IMR-90 (cell line): Measurements from ENCODE around the gene CD6. TPM values are rescaled to one million over a fixed set of nuclear protein-coding genes. Genes with fewer than 3 reads are reported as not detected.

Source experiments
- ATAC-seq: fragments of 200-7000 bp; cut with Tn5 transposase; 2 replicates; pipeline ENCODE4 v1.9.1; 2020; ENCODE audit warnings: low read depth, mild to moderate bottlenecking, moderate library complexity
- BruUV-seq: library from RNA; stranded (reverse); fragments of 400-500 nt; replicated peaks from 2 replicates; lab custom pipeline; 2021; lab: Mats Ljungman, UMichigan
- CTCF ChIA-PET: fragments of 300-600 bp; formaldehyde crosslinking; extraction: SDS; loops from one replicate; lab custom pipeline; 2021; ENCODE audit warnings: antibody characterized with exemption; lab: Yijun Ruan, JAX
- POLR2A ChIA-PET: fragments of 300-600 bp; sonication (Branson Sonifier 250); formaldehyde crosslinking; loops from one replicate; lab custom pipeline; 2022; ENCODE audit warnings: antibody characterized with exemption; ENCODE audit not compliant: unreplicated experiment; lab: Charles Lee
- DNase-seq: peaks from one replicate; pipeline ENCODE4 v3.0.0; 2013
- H2AFZ ChIP-seq: replicated peaks from 2 replicates; pipeline ENCODE3; 2013; ENCODE audit warnings: low read length, mild to moderate bottlenecking; ENCODE audit not compliant: poor library complexity
- H2AK5ac ChIP-seq: 2 replicates; pipeline ENCODE4 v1.6.1; 2013; ENCODE audit warnings: low read depth, low read length, inconsistent platforms
- H2AK9ac ChIP-seq: replicated peaks from 2 replicates; pipeline ENCODE3; 2013; ENCODE audit warnings: mild to moderate bottlenecking, low read depth, low read length, moderate library complexity; ENCODE audit not compliant: poor library complexity
- H2BK120ac ChIP-seq: 2 replicates; pipeline ENCODE4 v1.6.1; 2013; ENCODE audit warnings: low read depth, low read length, inconsistent platforms
- H2BK15ac ChIP-seq: 3 replicates; pipeline ENCODE4 v1.6.1; 2013; ENCODE audit warnings: low read depth, low read length, inconsistent platforms
- H2BK20ac ChIP-seq: 2 replicates; pipeline ENCODE4 v1.6.1; 2013; ENCODE audit warnings: low read depth, mild to moderate bottlenecking, inconsistent platforms, low read length, moderate library complexity
- H2BK5ac ChIP-seq: 2 replicates; pipeline ENCODE4 v1.6.1; 2013; ENCODE audit warnings: mild to moderate bottlenecking, low read depth, low read length, inconsistent platforms; ENCODE audit not compliant: poor library complexity, severe bottlenecking
- H3K14ac ChIP-seq: replicated peaks from 2 replicates; pipeline ENCODE4 v1.6.1; 2013; ENCODE audit warnings: low read depth, low read length, inconsistent platforms
- H3K18ac ChIP-seq: 2 replicates; pipeline ENCODE4 v1.6.1; 2013; ENCODE audit warnings: low read depth, low read length, control low read depth
- H3K23ac ChIP-seq: 2 replicates; pipeline ENCODE4 v1.6.1; 2013; ENCODE audit warnings: low read depth, low read length, inconsistent platforms
- H3K27ac ChIP-seq: 2 replicates; pipeline ENCODE4 v1.5.1; 2013; ENCODE audit warnings: mild to moderate bottlenecking, control low read depth, low read length; ENCODE audit not compliant: insufficient read depth
- H3K27me3 ChIP-seq: 2 replicates; pipeline ENCODE4 v1.6.1; 2013; ENCODE audit warnings: low read length; ENCODE audit not compliant: control insufficient read depth, insufficient read depth
- H3K36me3 ChIP-seq: 2 replicates; pipeline ENCODE4 v1.6.1; 2013; ENCODE audit warnings: low read length, mixed read lengths; ENCODE audit not compliant: control insufficient read depth, insufficient read depth
- H3K4ac ChIP-seq: 2 replicates; pipeline ENCODE4 v1.6.1; 2013; ENCODE audit warnings: low read depth, low read length, inconsistent platforms
- H3K4me1 ChIP-seq: 2 replicates; pipeline ENCODE4 v1.6.1; 2013; ENCODE audit warnings: low read length, mixed read lengths; ENCODE audit not compliant: control insufficient read depth, insufficient read depth
- H3K4me2 ChIP-seq: 2 replicates; pipeline ENCODE4 v1.6.1; 2013; ENCODE audit warnings: low read depth, mild to moderate bottlenecking, control low read depth, low read length, moderate library complexity
- H3K4me3 ChIP-seq: 2 replicates; pipeline ENCODE4 v1.5.1; 2013; ENCODE audit warnings: low read depth, mild to moderate bottlenecking, control low read depth, low read length, moderate library complexity; ENCODE audit not compliant: insufficient read depth
- H3K56ac ChIP-seq: 2 replicates; pipeline ENCODE4 v1.6.1; 2013; ENCODE audit warnings: low read length, inconsistent platforms; ENCODE audit not compliant: insufficient read depth; ENCODE audit errors: extremely low read depth
- H3K79me1 ChIP-seq, 2 experiments: 2 replicates each; pipeline ENCODE4 v1.6.1; 2013; ENCODE audit warnings: low read length in 2 of 2, inconsistent platforms in 1 of 2, low read depth in 1 of 2
- H3K9ac ChIP-seq: 2 replicates; pipeline ENCODE4 v1.6.1; 2013; ENCODE audit warnings: low read depth, low read length, control low read depth
- H3K9me1 ChIP-seq: 2 replicates; pipeline ENCODE4 v1.6.1; 2013; ENCODE audit warnings: low read length, inconsistent platforms; ENCODE audit not compliant: insufficient read depth
- H3K9me3 ChIP-seq: 2 replicates; pipeline ENCODE4 v1.6.1; 2013; ENCODE audit warnings: low read length; ENCODE audit not compliant: control insufficient read depth, insufficient read depth
- H4K20me1 ChIP-seq: 2 replicates; pipeline ENCODE4 v1.6.1; 2013; ENCODE audit warnings: low read length, inconsistent platforms; ENCODE audit not compliant: insufficient read depth
- H4K5ac ChIP-seq: 2 replicates; pipeline ENCODE4 v1.6.1; 2013; ENCODE audit warnings: mild to moderate bottlenecking, low read depth, low read length, control low read depth
- H4K8ac ChIP-seq, 2 experiments: 2 replicates each; pipeline ENCODE4 v1.6.1; 2013; ENCODE audit warnings: low read depth in 2 of 2, low read length in 2 of 2, control low read depth in 1 of 2, inconsistent platforms in 1 of 2
- H4K91ac ChIP-seq: 2 replicates; pipeline ENCODE4 v1.6.1; 2013; ENCODE audit warnings: low read depth, low read length, inconsistent platforms; ENCODE audit not compliant: insufficient read depth
- CEBPB ChIP-seq: IDR thresholded peaks from 2 replicates; pipeline ENCODE4 v1.6.1; 2012; ENCODE audit warnings: low read depth, low read length, improper control_type of control experiment
- CHD1 ChIP-seq: IDR thresholded peaks from 2 replicates; pipeline ENCODE4 v1.6.1; 2012; ENCODE audit warnings: low read depth, low read length, improper control_type of control experiment
- CTCF ChIP-seq: conservative IDR thresholded peaks from 2 replicates; pipeline ENCODE4 v1.5.1; 2012; ENCODE audit warnings: mild to moderate bottlenecking, low read depth, low read length, improper control_type of control experiment
- ELK1 ChIP-seq: fragments of 150-350 bp; IDR thresholded peaks from 2 replicates; pipeline ENCODE4 v1.6.1; 2016; ENCODE audit warnings: low read depth, mild to moderate bottlenecking, low read length, moderate library complexity, borderline replicate concordance
- FOS ChIP-seq: fragments of 150-350 bp; IDR thresholded peaks from 2 replicates; pipeline ENCODE4 v1.6.1; 2016; ENCODE audit warnings: low read depth, low read length
- MAFK ChIP-seq: IDR thresholded peaks from 2 replicates; pipeline ENCODE4 v1.6.1; 2012; ENCODE audit warnings: low read depth, low read length, improper control_type of control experiment
- MAZ ChIP-seq: IDR thresholded peaks from 2 replicates; pipeline ENCODE4 v1.6.1; 2012; ENCODE audit warnings: low read depth, mild to moderate bottlenecking, low read length, improper control_type of control experiment, moderate library complexity, borderline replicate concordance
- MXI1 ChIP-seq: IDR thresholded peaks from 2 replicates; pipeline ENCODE4 v1.6.1; 2012; ENCODE audit warnings: low read depth, mild to moderate bottlenecking, low read length, moderate library complexity, borderline replicate concordance
- POLR2A ChIP-seq: IDR thresholded peaks from 2 replicates; pipeline ENCODE4 v1.6.1; 2012; ENCODE audit warnings: mild to moderate bottlenecking, low read depth, low read length
- RAD21 ChIP-seq: IDR thresholded peaks from 2 replicates; pipeline ENCODE4 v1.6.1; 2012; ENCODE audit warnings: low read length, improper control_type of control experiment
- RCOR1 ChIP-seq: IDR thresholded peaks from 2 replicates; pipeline ENCODE4 v1.6.1; 2012; ENCODE audit warnings: mild to moderate bottlenecking, low read length, improper control_type of control experiment; ENCODE audit not compliant: insufficient replicate concordance
- RFX5 ChIP-seq: IDR thresholded peaks from 2 replicates; pipeline ENCODE4 v1.8.0; 2012; ENCODE audit warnings: low read depth, mild to moderate bottlenecking, low read length, moderate library complexity
- USF2 ChIP-seq: fragments of 150-350 bp; IDR thresholded peaks from 2 replicates; pipeline ENCODE4 v1.6.1; 2017; ENCODE audit warnings: mild to moderate bottlenecking, antibody characterized with exemption, low read length, low read depth
- WGBS, 2 experiments: methylation state at CpG; one replicate each; pipeline versions ENCODE4 v1.1.5 to v1.1.7; 2013; ENCODE audit warnings: missing lambda C conversion rate in 2 of 2; ENCODE audit not compliant: insufficient read length in 1 of 2; ENCODE audit errors: extremely low coverage in 2 of 2; 5-methylcytosine and 5-hydroxymethylcytosine counted together
- dilution Hi-C: fragments of 300-500 bp; cut with HindIII; formaldehyde crosslinking; loops from one replicate; pipeline ENCODE4 v1.14.3; 2018; ENCODE audit warnings: low sequenced_read_pairs; ENCODE audit not compliant: unreplicated experiment
- in situ Hi-C: fragments of 300-500 bp; cut with MboI; formaldehyde crosslinking; loops from 3 replicates; pipeline ENCODE4 v1.14.3; 2019; ENCODE audit warnings: low sequenced_read_pairs, inconsistent platforms, mixed read lengths
- intact Hi-C: fragments of 100-400 bp; cut with micrococcal nuclease; formaldehyde crosslinking; loops from 2 replicates; pipeline ENCODE4 v1.10.0; 2022
- polyA plus RNA-seq, 3 experiments: library from polyadenylated mRNA; depleted of rRNA; stranded (reverse); fragments of >200 nt; gene quantifications; 2 replicates each; pipeline ENCODE4 v1.2.3, GENCODE V29; 2012; ENCODE audit warnings: low replicate concordance in 1 of 3
- total RNA-seq: library from RNA; depleted of rRNA; stranded (reverse); fragments of >200 nt; gene quantifications from 2 replicates; pipeline ENCODE4 v1.2.3, GENCODE V29; 2012

CD6 gene
- total and polyA plus RNA-seq, 2 of the 4 experiments (the other 2 are of a cell fraction): not detected

- H2BK15ac ChIP-seq: no peak overlapping the region
- ATAC-seq (no peak; the same call in 1 of the 2 replicates), DNase-seq (no peak)
- intact Hi-C loops (no loop called here), dilution Hi-C loops (no loop called here), in situ Hi-C loops (no loop called here)
- peaks cover 12% of the 10 kb centered on the region for H3K4me1 ChIP-seq
- H3K4me3 ChIP-seq: no peak overlapping the region; the same call in 1 of the 2 replicates
- H3K27ac ChIP-seq: no peak overlapping the region
- no peaks in the 10 kb centered on the region; a peak in 1 of 4 replicates for H3K79me1 ChIP-seq
- peak overlapping the region; percentile 56 for H2AK9ac ChIP-seq
- no peak overlapping the region for H3K23ac ChIP-seq
- H3K4ac ChIP-seq: no peak overlapping the region
- no peak overlapping the region for H3K56ac ChIP-seq
- CTCF ChIA-PET: interaction anchor here (1.5 kb wide), 1 partner anchor 35 kb away, joined by 3 read pairs; no protein-coding TSS in a partner anchor
- no peaks in the 10 kb centered on the region for H4K20me1 ChIP-seq
- no peaks in the 10 kb centered on the region for H3K27me3 ChIP-seq
- no peak overlapping the region for H2AK5ac ChIP-seq
- no peak overlapping the region for H2BK5ac ChIP-seq
- H2AFZ ChIP-seq: peak overlapping the region; percentile 89
- H3K14ac ChIP-seq: no peak overlapping the region
- peaks cover 2% of the 10 kb centered on the region; the same call in 1 of the 2 replicates for H3K36me3 ChIP-seq
- no peak overlapping the region for H2BK120ac ChIP-seq
- H2BK20ac ChIP-seq: no peak overlapping the region
- no peak overlapping the region; the same call in 1 of the 2 replicates for H4K5ac ChIP-seq
- POLR2A ChIA-PET: no interaction called here
- H3K9ac ChIP-seq: no peak overlapping the region
- H3K9me1 ChIP-seq: no peaks in the 10 kb centered on the region
- no peak overlapping the region for H4K91ac ChIP-seq
- no TSS peak for BruUV-seq
- TF ChIP-seq CTCF: no peak
- no peak for TF ChIP-seq MAZ
- TF ChIP-seq RAD21: no peak
- TF ChIP-seq POLR2A: no peak
- no peak for TF ChIP-seq RFX5
- TF ChIP-seq MAFK: no peak
- TF ChIP-seq RCOR1: no peak
- no peak for TF ChIP-seq FOS
- no peak for TF ChIP-seq ELK1
- no peak for TF ChIP-seq USF2
- no peak for TF ChIP-seq MXI1
- no peak for TF ChIP-seq CHD1
- no peak for TF ChIP-seq CEBPB
- H3K4me2 ChIP-seq: peak overlapping the region; percentile 79; the same call in 1 of the 2 replicates
- no peak overlapping the region; the same call in 1 of the 2 replicates for H3K18ac ChIP-seq
- peak overlapping the region; percentile 87 to 96; a peak in 3 of 4 replicates for H4K8ac ChIP-seq
- 18% methylated on average over 20 of the region's 86 CpGs; no CpG with 5 or more reads in 1 of the 2 experiments for WGBS, 2 experiments
- no peaks in the 10 kb centered on the region for H3K9me3 ChIP-seq
Measured at GRCh38 chr11:60950933-60951605, 20.4 kb upstream of the CD6 start.
